Peyer's patch (tissue), 4 donors: ENCODE data around the gene AFF2.

Experiments
- POLR2A ChIP-seq, 2 donors: fragments of 450-650 bp; IDR thresholded peaks; one replicate each; pipeline ENCODE4 v1.5.1; 2017; ENCODE audit warnings: antibody characterized with exemption in 2 of 2, mild to moderate bottlenecking in 2 of 2, moderate library complexity in 2 of 2
- TF ChIP-seq, protein P1 (sequence below), 6 experiments: fragments of 450-650 bp in 4 of 6; fragments of 200-600 bp in 2 of 6; sonication (generic) in 1 of 6; IDR thresholded peaks; one replicate each; pipeline ENCODE4 v1.5.1; 2017 to 2019; ENCODE audit warnings: antibody characterized with exemption in 6 of 6, mild to moderate bottlenecking in 3 of 6, moderate library complexity in 1 of 6

DNA sequence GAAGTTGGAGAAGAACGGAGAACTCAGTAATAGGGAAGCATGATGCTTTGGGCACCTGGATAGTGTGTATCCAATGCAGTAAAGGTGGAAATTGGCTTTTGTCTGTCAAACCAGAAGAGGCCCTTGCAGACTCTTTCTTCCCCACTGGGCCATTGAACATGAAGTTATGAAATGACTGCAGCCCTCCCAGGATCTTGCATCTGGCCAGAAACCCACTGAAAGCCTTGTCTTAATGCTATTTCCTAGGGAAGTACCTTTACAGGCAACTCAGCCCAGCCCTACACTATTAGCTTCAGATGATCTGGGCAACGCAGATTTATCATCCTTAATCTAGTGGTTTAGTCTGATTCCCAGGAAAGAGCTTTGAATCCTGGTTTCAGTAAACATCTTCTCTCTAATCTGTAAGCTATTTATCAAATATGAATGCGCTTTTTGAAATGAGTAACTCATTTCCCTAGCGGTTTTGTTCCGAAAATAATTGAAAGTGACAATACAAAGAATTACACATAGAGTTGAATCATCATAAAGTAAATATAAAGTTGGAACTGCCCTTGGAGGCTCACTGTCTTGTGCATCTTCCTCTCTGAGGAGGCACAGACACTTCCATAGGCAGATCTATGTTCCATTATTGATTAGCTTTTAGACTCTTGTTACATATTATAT is 540.6 kb downstream of the AFF2 start:
- TF ChIP-seq POLR2A (IDR thresholded peaks at IDR 0.05), result no peak
- TF ChIP-seq, protein P1, sequence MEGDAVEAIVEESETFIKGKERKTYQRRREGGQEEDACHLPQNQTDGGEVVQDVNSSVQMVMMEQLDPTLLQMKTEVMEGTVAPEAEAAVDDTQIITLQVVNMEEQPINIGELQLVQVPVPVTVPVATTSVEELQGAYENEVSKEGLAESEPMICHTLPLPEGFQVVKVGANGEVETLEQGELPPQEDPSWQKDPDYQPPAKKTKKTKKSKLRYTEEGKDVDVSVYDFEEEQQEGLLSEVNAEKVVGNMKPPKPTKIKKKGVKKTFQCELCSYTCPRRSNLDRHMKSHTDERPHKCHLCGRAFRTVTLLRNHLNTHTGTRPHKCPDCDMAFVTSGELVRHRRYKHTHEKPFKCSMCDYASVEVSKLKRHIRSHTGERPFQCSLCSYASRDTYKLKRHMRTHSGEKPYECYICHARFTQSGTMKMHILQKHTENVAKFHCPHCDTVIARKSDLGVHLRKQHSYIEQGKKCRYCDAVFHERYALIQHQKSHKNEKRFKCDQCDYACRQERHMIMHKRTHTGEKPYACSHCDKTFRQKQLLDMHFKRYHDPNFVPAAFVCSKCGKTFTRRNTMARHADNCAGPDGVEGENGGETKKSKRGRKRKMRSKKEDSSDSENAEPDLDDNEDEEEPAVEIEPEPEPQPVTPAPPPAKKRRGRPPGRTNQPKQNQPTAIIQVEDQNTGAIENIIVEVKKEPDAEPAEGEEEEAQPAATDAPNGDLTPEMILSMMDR (IDR thresholded peaks at IDR 0.05), result no peak
